GM23248 (cell line): Measurements from ENCODE around the gene GRK2. TPM values are rescaled to one million over a fixed set of nuclear protein-coding genes. Genes with fewer than 3 reads are reported as not detected.

Experiments
- DNase-seq: peaks from one replicate; pipeline ENCODE4 v3.0.0-alpha.2; 2015
- H2AFZ ChIP-seq: fragments of 200-600 bp; sonication (generic); 2 replicates; pipeline ENCODE4 v1.6.1; 2016; ENCODE audit warnings: antibody characterized with exemption
- H3F3A ChIP-seq: fragments of 200-600 bp; sonication (generic); 2 replicates; pipeline ENCODE4 v1.6.1; 2016; ENCODE audit warnings: mild to moderate bottlenecking, antibody characterized with exemption, mixed run types; ENCODE audit not compliant: insufficient read depth
- H3K27ac ChIP-seq: fragments of 200-600 bp; sonication (generic); 2 replicates; pipeline ENCODE4 v1.5.1; 2016; ENCODE audit warnings: mild to moderate bottlenecking
- H3K27me3 ChIP-seq: fragments of 200-600 bp; sonication (generic); replicated peaks from 2 replicates; pipeline ENCODE4 v1.6.1; 2016; ENCODE audit warnings: mild to moderate bottlenecking; ENCODE audit not compliant: insufficient read depth
- H3K36me3 ChIP-seq: fragments of 200-600 bp; sonication (generic); 2 replicates; pipeline ENCODE4 v1.6.1; 2016; ENCODE audit warnings: low read depth, mild to moderate bottlenecking
- H3K4me1 ChIP-seq: fragments of 200-600 bp; sonication (generic); 2 replicates; pipeline ENCODE4 v1.6.1; 2016; ENCODE audit warnings: mild to moderate bottlenecking; ENCODE audit not compliant: insufficient read depth
- H3K4me2 ChIP-seq: fragments of 200-600 bp; sonication (generic); one replicate; pipeline ENCODE4 v1.6.1; 2016; ENCODE audit warnings: mild to moderate bottlenecking; ENCODE audit not compliant: unreplicated experiment
- H3K4me3 ChIP-seq: fragments of 200-600 bp; sonication (generic); 2 replicates; pipeline ENCODE4 v1.5.1; 2016; ENCODE audit warnings: mild to moderate bottlenecking
- H3K79me2 ChIP-seq: fragments of 200-600 bp; sonication (generic); 2 replicates; pipeline ENCODE4 v1.6.1; 2016; ENCODE audit warnings: mild to moderate bottlenecking; ENCODE audit not compliant: insufficient read depth
- H3K9ac ChIP-seq: fragments of 200-600 bp; sonication (generic); 2 replicates; pipeline ENCODE4 v1.6.1; 2016; ENCODE audit warnings: mild to moderate bottlenecking
- H3K9me2 ChIP-seq: fragments of 200-600 bp; sonication (generic); 2 replicates; pipeline ENCODE4 v1.6.1; 2016; ENCODE audit warnings: mixed run types, mild to moderate bottlenecking, moderate library complexity; ENCODE audit not compliant: insufficient read depth
- H3K9me3 ChIP-seq: fragments of 200-600 bp; sonication (generic); one replicate; pipeline ENCODE4 v1.6.1; 2017; ENCODE audit warnings: low read depth
- H4K20me1 ChIP-seq: fragments of 200-600 bp; sonication (generic); 2 replicates; pipeline ENCODE4 v1.6.0; 2016; ENCODE audit not compliant: insufficient read depth
- EZH2 ChIP-seq: fragments of 200-600 bp; sonication (generic); IDR thresholded peaks from 2 replicates; pipeline ENCODE4 v1.6.1; 2018; ENCODE audit warnings: antibody characterized with exemption, mild to moderate bottlenecking; ENCODE audit not compliant: insufficient read depth, poor library complexity, severe bottlenecking
- EZH2phosphoT487 ChIP-seq: fragments of 200-600 bp; sonication (generic); IDR thresholded peaks from 2 replicates; pipeline ENCODE4 v1.6.1; 2018; ENCODE audit warnings: antibody characterized with exemption, moderate library complexity, mild to moderate bottlenecking, low read depth; ENCODE audit not compliant: insufficient read depth
- WGBS, 2 experiments: methylation state at CpG; one replicate each; pipeline ENCODE4 v1.1.6; 2015 to 2017; ENCODE audit warnings: low lambda C conversion rate in 2 of 2, low coverage in 1 of 2; ENCODE audit errors: missing lambda C conversion rate in 2 of 2; 5-methylcytosine and 5-hydroxymethylcytosine counted together
- in situ Hi-C: fragments of 300-500 bp; cut with MboI; formaldehyde crosslinking; loops from 2 replicates; pipeline ENCODE4 v1.15.0; 2020
- polyA plus RNA-seq: library from polyadenylated mRNA; unstranded; fragments of >200 nt; fragmentation: Nextera tagmentation; extraction: Ambion mirVana; gene quantifications from 2 replicates; pipeline ENCODE4 v1.2.1, GENCODE V29; 2016
- total RNA-seq: library from RNA; depleted of rRNA; stranded (reverse); fragments of >200 nt; shearing (Covaris generic); gene quantifications from 2 replicates; pipeline ENCODE4 v1.2.3, GENCODE V29; 2014

Gene GRK2
- total and polyA plus RNA-seq, 2 experiments from 2014 or later: 7.8 to 43.0 TPM

DNA sequence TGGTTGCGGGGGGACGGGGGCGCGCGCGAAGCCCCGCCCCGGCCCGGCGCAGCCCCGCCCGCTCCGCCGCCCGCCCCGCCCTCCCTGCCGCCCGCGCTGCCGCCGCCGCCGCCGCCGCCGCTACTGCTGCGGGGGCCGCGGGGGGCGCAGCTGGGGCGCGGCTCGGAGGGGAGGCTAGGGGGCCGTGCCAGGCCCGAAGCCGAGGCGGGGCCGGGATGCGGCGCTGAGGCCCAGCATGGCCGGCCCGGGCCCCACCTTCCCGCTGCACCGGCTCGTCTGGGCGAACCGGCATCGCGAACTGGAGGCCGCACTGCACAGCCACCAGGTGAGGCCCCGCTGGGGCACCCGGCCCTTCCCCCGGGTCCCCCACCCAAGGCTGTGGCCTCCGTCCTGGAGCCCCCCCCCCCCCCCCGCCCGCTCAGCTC, 23.0 kb downstream of the GRK2 start, which contains the start of gene ANKRD13D:
Gene ANKRD13D, plus strand, starts transcription at position 78 of the 425 bp plus-strand sequence. Its CDS starts 158 bp downstream, at position 236.
- peaks cover 28% of the 10 kb centered on the region for H3K79me2 ChIP-seq
- no peaks in the 10 kb centered on the region for H3K9me3 ChIP-seq
- H3K4me1 ChIP-seq: peaks cover 29% of the 10 kb centered on the region
- peaks cover 29% of the 10 kb centered on the region for H3F3A ChIP-seq
- TF ChIP-seq EZH2 (no peak), EZH2phosphoT487 (no peak)
- in situ Hi-C loops: no loop called here
- no peaks in the 10 kb centered on the region; the same call in 1 of the 2 replicates for H4K20me1 ChIP-seq
- H2AFZ ChIP-seq: peak within 1 kb of the TSS; percentile 76
- 2% methylated on average over 12 of the region's 56 CpGs; no CpG with 5 or more reads in 1 of the 2 experiments for WGBS, 2 experiments
- peaks cover 3% of the 10 kb centered on the region; the same call in 1 of the 2 replicates for H3K36me3 ChIP-seq
- H3K9ac ChIP-seq: peak within 1 kb of the TSS; percentile 91
- DNase-seq: no peak
- peak within 1 kb of the TSS; percentile 81 for H3K4me3 ChIP-seq
- H3K27me3 ChIP-seq: no peaks in the 10 kb centered on the region
- H3K27ac ChIP-seq: peak within 1 kb of the TSS; percentile 92
- no peaks in the 10 kb centered on the region for H3K9me2 ChIP-seq
- peak within 1 kb of the TSS; percentile 98 for H3K4me2 ChIP-seq

DNA sequence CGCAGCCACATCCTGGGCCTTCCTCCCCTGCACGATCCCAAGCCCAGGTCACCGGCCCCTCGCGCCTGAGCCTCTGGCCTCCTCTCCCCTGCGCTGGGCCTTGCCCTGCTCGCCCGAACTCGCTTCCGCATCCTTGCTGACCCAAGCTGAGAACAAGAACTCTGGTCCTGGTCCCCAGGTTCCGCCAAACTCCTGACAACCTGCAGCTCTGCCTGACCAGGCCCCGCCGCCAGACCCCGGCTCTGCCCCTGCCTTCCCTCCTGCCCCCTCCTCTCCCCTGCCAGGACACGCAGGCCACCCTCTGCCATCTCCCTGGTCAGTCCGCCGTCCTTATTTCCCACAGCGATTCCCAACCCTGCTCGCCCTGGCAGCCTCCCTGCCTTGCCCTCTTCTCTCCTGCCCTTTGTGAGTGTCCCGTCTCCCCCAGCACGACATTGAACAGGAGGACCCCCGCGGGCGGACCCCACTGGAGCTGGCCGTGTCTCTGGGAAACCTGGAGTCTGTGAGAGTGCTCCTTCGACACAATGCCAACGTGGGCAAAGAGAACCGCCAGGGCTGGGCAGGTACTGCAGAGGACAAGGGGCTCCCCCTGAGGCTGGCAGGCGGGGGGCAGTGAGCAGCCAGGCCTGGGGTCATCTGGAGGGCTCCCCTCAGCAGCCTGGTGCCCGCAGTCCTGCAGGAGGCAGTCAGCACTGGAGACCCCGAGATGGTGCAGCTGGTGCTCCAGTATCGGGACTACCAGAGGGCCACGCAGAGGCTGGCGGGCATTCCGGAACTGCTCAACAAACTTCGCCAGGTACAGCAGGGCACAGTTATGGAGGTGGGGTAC, 23.6 kb downstream of the GRK2 start:
- Histone ChIP-seq H3K4me1 (peaks cover 29% of the 10 kb centered on the region), H3K27ac (peak overlapping the region; percentile 16; the same call in 1 of the 2 replicates), H3F3A (peaks cover 29% of the 10 kb centered on the region), H3K36me3 (peaks cover 10% of the 10 kb centered on the region; the same call in 1 of the 2 replicates), H3K4me3 (peak overlapping the region; percentile 81), H3K79me2 (peaks cover 35% of the 10 kb centered on the region), H3K9me3 (no peaks in the 10 kb centered on the region), H3K9ac (peak overlapping the region; percentile 91), H3K9me2 (no peaks in the 10 kb centered on the region), H2AFZ (peak overlapping the region; percentile 46; the same call in 1 of the 2 replicates), H3K4me2 (peak overlapping the region; percentile 98), H4K20me1 (no peaks in the 10 kb centered on the region; the same call in 1 of the 2 replicates), H3K27me3 (no peaks in the 10 kb centered on the region)
- peak; percentile 57 for DNase-seq
- in situ Hi-C loops: no loop called here
- TF ChIP-seq EZH2 (no peak), EZH2phosphoT487 (no peak)
- 24 to 35% methylated on average over 26 to 36 of the region's 36 CpGs for WGBS, 2 experiments

DNA sequence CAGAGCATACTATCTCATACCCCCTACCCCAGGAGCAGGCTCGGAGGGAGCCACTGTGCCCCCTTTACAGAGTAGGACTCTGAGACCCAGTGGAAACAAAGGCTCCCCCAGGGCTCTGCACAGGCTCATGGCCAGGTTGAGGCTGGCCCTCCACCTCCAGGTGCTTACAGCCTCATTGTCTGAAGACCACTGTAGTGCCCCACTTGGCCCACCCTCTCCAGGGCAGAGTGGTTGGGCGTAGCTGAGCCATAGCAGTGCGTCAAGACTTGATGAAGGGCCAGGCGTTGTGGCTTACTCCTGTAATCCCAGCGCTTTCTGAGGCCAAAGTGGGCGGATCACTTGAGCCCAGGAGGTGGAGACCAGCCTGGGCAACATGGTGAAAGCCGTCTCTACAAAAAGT, 24.5 kb downstream of the GRK2 start:
- no peak overlapping the region for H3K27ac ChIP-seq
- H3K36me3 ChIP-seq: peaks cover 19% of the 10 kb centered on the region
- WGBS, 2 experiments: 64 to 67% methylated on average over 7 of the region's 7 CpGs
- peak overlapping the region; percentile 98 for H3K4me2 ChIP-seq
- no peaks in the 10 kb centered on the region for H3K27me3 ChIP-seq
- no peaks in the 10 kb centered on the region for H3K9me3 ChIP-seq
- H3F3A ChIP-seq: peaks cover 29% of the 10 kb centered on the region
- peaks cover 29% of the 10 kb centered on the region for H3K4me1 ChIP-seq
- in situ Hi-C loops: no loop called here
- H3K4me3 ChIP-seq: peak overlapping the region; percentile 81; the same call in 1 of the 2 replicates
- no peak overlapping the region; the same call in 1 of the 2 replicates for H3K9ac ChIP-seq
- TF ChIP-seq EZH2phosphoT487 (no peak), EZH2 (no peak)
- peak; percentile 67 for DNase-seq
- no peaks in the 10 kb centered on the region; the same call in 1 of the 2 replicates for H4K20me1 ChIP-seq
- no peak overlapping the region for H2AFZ ChIP-seq
- no peaks in the 10 kb centered on the region for H3K9me2 ChIP-seq
- peaks cover 44% of the 10 kb centered on the region for H3K79me2 ChIP-seq

DNA sequence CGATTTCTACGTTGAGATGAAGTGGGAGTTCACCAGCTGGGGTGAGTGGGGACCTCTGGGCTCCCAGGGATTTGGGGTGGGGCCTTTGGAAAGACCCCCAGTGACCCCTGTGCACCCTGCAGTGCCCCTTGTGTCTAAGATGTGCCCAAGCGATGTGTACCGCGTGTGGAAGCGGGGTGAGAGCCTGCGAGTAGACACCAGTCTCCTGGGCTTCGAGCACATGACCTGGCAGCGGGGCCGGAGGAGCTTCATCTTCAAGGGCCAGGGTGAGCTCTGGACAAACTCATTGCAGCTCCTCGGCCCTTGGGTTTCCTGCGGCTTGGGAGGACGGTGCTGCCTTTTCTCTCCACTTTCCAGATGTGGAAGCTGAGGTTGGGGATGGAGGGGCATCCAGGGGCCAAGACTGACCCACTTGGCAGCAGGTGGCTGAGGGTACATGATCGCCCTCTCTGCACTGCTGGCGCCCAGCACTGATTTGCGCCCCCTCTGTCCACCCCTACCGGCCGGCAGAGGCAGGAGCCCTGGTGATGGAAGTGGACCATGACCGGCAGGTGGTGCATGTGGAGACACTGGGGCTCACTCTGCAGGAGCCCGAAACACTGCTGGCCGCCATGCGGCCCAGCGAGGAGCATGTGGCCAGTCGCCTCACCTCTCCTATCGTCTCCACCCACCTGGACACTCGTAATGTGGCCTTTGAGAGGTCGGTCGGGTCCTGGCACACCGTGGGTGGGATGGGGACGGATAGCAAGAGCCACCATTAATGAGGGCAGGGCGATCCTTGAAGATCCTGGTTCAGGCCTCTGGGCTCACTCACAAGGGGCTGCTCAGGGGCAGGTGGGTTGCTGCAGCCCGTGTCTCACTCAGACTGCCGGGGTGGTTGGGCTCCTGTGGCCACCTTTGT, 25.5 kb downstream of the GRK2 start:
- in situ Hi-C loops: no loop called here
- H3K27ac ChIP-seq: no peak overlapping the region

More for the DNA sequence above, 25.5 kb downstream of the GRK2 start:
- no peak overlapping the region for H3K9ac ChIP-seq
- WGBS, 2 experiments: 91 to 92% methylated on average over 32 to 33 of the region's 33 CpGs
- no peak for DNase-seq
- peaks cover 29% of the 10 kb centered on the region for H3F3A ChIP-seq
- H3K27me3 ChIP-seq: no peaks in the 10 kb centered on the region
- peaks cover 53% of the 10 kb centered on the region for H3K79me2 ChIP-seq
- peaks cover 29% of the 10 kb centered on the region for H3K4me1 ChIP-seq
- no peak for TF ChIP-seq EZH2
- TF ChIP-seq EZH2phosphoT487: no peak
- H3K4me2 ChIP-seq: no peak overlapping the region
- H3K36me3 ChIP-seq: peaks cover 27% of the 10 kb centered on the region
- H4K20me1 ChIP-seq: no peaks in the 10 kb centered on the region; the same call in 1 of the 2 replicates
- H3K9me3 ChIP-seq: no peaks in the 10 kb centered on the region
- no peak overlapping the region for H3K4me3 ChIP-seq
- H3K9me2 ChIP-seq: no peaks in the 10 kb centered on the region
- no peak overlapping the region for H2AFZ ChIP-seq
